Kidney (tissue), 14 donors: ENCODE data around the gene CCDC63. TPM values are rescaled to one million over a fixed set of nuclear protein-coding genes. Genes with fewer than 3 reads are reported as not detected.

Experiments
- DNase-seq, 5 donors: peaks; one replicate each; pipeline ENCODE4 v3.0.0-alpha.2; 2013 to 2020
- FAIRE-seq: peaks from 2 replicates; lab custom pipeline; 2012; peaks lifted over from hg19 to GRCh38; lab: Jason Lieb, UNC
- H3K27ac ChIP-seq, 2 donors: one replicate each; pipeline ENCODE4 v1.7.0; 2013; ENCODE audit warnings: low read depth in 2 of 2, low read length in 2 of 2, inconsistent platforms in 1 of 2
- H3K27me3 ChIP-seq: one replicate; pipeline ENCODE4 v1.7.1; 2013; ENCODE audit warnings: low read length, inconsistent platforms; ENCODE audit not compliant: control insufficient read depth, insufficient read depth
- H3K36me3 ChIP-seq, 3 donors: one replicate each; pipeline versions ENCODE4 v1.7.0 to v1.7.1; 2013; ENCODE audit warnings: low read length in 3 of 3, control low read depth in 1 of 3, inconsistent platforms in 1 of 3; ENCODE audit not compliant: insufficient read depth in 3 of 3, control insufficient read depth in 2 of 3
- H3K4me1 ChIP-seq, 3 donors: one replicate each; pipeline versions ENCODE4 v1.7.0 to v1.7.1; 2013; ENCODE audit warnings: low read length in 3 of 3, inconsistent platforms in 1 of 3, low read depth in 1 of 3; ENCODE audit not compliant: control insufficient read depth in 2 of 3, insufficient read depth in 2 of 3
- H3K4me3 ChIP-seq, 3 donors: one replicate each; pipeline versions ENCODE4 v1.7.0 to v1.8.1; 2013; ENCODE audit warnings: low read length in 3 of 3, control low read depth in 1 of 3, inconsistent platforms in 1 of 3
- H3K9ac ChIP-seq, 3 donors: one replicate each; pipeline versions ENCODE4 v1.7.0 to v1.7.1; 2013; ENCODE audit warnings: low read length in 3 of 3, control low read depth in 1 of 3, inconsistent platforms in 1 of 3
- H3K9me3 ChIP-seq, 3 donors: one replicate each; pipeline versions ENCODE4 v1.7.0 to v1.7.1; 2013; ENCODE audit warnings: low read length in 3 of 3, control low read depth in 1 of 3, inconsistent platforms in 1 of 3; ENCODE audit not compliant: control insufficient read depth in 2 of 3, insufficient read depth in 1 of 3
- intact Hi-C: fragments of 100-400 bp; cut with DNase I; formaldehyde crosslinking; loops from one replicate; pipeline ENCODE4 v1.11.1; 2022
- polyA plus RNA-seq: library from polyadenylated mRNA; stranded (reverse); fragments of 350-450 nt; fragmentation: Illumina TruSeq; extraction: RNeasy Lipid Tissue Mini Kit (QIAGEN cat#74804); gene quantifications from one replicate; pipeline ENCODE4 v1.2.3, GENCODE V29; 2014; ENCODE audit warnings: low read depth, low replicate concordance; ENCODE audit not compliant: insufficient read depth
- total RNA-seq: library from RNA; stranded (reverse); fragmentation: NEBNext Ultra II Directional; extraction: Animal tissue kit (Norgen Biotek cat#: 25700); gene quantifications from one replicate; pipeline ENCODE4 v1.2.1, GENCODE V29; 2021
- TF ChIP-seq, protein P1 (sequence below): IDR thresholded peaks from 3 replicates; pipeline ENCODE4 v1.5.1; 2012; ENCODE audit warnings: mild to moderate bottlenecking, moderate library complexity, borderline replicate concordance; ENCODE audit not compliant: insufficient read depth; ENCODE audit errors: extremely low read depth
- donor health status: control.
- donor health status: control.
- donor health status: control.
- donor health status: control.
- donor health status: control.
- donor health status: DM: yes; HTN: yes; CAD: no.
- donor health status: Normal renal cell carcinoma (clear cell type).

Gene CCDC63
- total and polyA plus RNA-seq, 2 donors from 2014 or later = not detected

GRCh38 chr12:110932046-110932445, 85.3 kb downstream of the CCDC63 start:
- FAIRE-seq = no peak
- Histone ChIP-seq H3K27ac (no peak overlapping the region), H3K9ac (no peak overlapping the region), H3K27me3 (no peaks in the 10 kb centered on the region), H3K4me1 (no peaks in the 10 kb centered on the region), H3K36me3 (no peaks in the 10 kb centered on the region), H3K4me3 (no peak overlapping the region), H3K9me3 (no peaks in the 10 kb centered on the region)
- intact Hi-C loops = no loop called here
- DNase-seq = peak in 1 of 5 donors; percentile 18
- TF ChIP-seq, protein P1, sequence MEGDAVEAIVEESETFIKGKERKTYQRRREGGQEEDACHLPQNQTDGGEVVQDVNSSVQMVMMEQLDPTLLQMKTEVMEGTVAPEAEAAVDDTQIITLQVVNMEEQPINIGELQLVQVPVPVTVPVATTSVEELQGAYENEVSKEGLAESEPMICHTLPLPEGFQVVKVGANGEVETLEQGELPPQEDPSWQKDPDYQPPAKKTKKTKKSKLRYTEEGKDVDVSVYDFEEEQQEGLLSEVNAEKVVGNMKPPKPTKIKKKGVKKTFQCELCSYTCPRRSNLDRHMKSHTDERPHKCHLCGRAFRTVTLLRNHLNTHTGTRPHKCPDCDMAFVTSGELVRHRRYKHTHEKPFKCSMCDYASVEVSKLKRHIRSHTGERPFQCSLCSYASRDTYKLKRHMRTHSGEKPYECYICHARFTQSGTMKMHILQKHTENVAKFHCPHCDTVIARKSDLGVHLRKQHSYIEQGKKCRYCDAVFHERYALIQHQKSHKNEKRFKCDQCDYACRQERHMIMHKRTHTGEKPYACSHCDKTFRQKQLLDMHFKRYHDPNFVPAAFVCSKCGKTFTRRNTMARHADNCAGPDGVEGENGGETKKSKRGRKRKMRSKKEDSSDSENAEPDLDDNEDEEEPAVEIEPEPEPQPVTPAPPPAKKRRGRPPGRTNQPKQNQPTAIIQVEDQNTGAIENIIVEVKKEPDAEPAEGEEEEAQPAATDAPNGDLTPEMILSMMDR = no peak

GRCh38 chr12:110933326-110933974, 86.7 kb downstream of the CCDC63 start:
- Histone ChIP-seq H3K9me3 (no peaks in the 10 kb centered on the region), H3K9ac (no peak overlapping the region), H3K36me3 (no peaks in the 10 kb centered on the region), H3K4me3 (no peak overlapping the region), H3K27me3 (no peaks in the 10 kb centered on the region), H3K4me1 (no peaks in the 10 kb centered on the region), H3K27ac (no peak overlapping the region)
- DNase-seq (peak in 1 of 5 donors; percentile 32), FAIRE-seq (no peak)
- TF ChIP-seq, protein P1 = no peak
- intact Hi-C loops = no loop called here

- H3K27ac ChIP-seq = no peak overlapping the region
- FAIRE-seq (no peak), DNase-seq (no peak)
- TF ChIP-seq, protein P1 = no peak
- no peaks in the 10 kb centered on the region for H3K36me3 ChIP-seq
- no peak overlapping the region for H3K9ac ChIP-seq
- intact Hi-C loops = no loop called here
- no peaks in the 10 kb centered on the region for H3K9me3 ChIP-seq
- H3K4me1 ChIP-seq = no peaks in the 10 kb centered on the region
- no peaks in the 10 kb centered on the region for H3K27me3 ChIP-seq
- H3K4me3 ChIP-seq = no peak overlapping the region
Observed at GRCh38 chr12:110934093-110934852, 87.5 kb downstream of the CCDC63 start.
